ENCODE measurements around the gene SVOP.
"Not testable (repeated sequence)": the region's sequence is repeated elsewhere in the genome, so short reads cannot be mapped to it uniquely, and the experiment has no call there.

The SVOP gene, protein sequence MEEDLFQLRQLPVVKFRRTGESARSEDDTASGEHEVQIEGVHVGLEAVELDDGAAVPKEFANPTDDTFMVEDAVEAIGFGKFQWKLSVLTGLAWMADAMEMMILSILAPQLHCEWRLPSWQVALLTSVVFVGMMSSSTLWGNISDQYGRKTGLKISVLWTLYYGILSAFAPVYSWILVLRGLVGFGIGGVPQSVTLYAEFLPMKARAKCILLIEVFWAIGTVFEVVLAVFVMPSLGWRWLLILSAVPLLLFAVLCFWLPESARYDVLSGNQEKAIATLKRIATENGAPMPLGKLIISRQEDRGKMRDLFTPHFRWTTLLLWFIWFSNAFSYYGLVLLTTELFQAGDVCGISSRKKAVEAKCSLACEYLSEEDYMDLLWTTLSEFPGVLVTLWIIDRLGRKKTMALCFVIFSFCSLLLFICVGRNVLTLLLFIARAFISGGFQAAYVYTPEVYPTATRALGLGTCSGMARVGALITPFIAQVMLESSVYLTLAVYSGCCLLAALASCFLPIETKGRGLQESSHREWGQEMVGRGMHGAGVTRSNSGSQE

GRCh38 chr12:109020796-109021380, at the start of gene SVOP:
SVOP (minus strand) TSS chr12:109021068; CDS start chr12:109020868, 200 bp downstream.
- H3K27ac ChIP-seq, result no peak within 1 kb of the TSS
- H3K4me3 ChIP-seq, result no peak within 1 kb of the TSS

DNA sequence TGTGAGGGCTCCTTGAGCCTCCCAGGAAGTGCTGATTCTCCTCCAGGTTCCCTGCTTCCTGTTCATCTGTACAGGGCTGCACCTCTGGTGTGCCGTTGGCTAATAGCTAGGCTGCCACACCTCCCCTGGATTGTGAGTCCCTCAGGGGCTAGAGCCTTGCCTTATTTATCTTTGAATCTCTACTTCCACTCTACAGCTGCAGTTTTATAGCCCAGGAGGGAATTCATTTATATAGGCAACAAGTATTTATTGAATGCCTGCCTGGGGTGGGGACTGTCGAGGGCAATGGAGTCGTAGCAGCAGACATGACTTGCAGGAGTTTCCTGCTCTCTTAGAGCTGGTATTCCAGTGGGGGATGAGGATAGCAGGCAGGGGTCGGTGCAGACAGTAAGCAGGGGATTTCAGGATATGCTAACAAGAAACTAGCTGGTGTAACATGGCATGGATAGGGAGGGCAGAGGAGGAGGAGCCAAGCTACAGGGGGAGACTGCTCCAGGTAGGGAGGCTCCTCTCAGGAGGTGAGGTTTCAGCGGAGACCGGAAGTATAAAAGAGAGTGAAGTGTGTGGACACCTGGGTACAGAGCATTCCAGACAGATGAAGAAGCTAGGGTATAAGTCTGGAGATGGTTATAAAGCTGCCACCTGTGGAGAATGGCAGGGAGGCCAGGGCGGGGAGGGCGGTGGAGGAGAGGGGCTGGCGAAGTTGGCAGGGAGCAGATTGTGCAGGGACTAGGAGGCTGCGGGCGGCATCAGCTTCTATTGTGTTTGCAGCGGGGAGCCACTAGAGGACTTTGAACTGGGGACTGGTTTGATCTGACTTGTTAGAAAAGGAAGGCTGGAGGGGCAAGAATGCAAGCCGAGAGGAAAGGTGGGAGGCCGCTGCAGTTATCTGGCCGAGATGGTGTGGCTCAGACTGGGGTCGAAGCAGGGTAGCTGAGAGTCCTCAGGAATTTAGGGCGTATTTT, 48.7 kb upstream of the SVOP start:
- H3K27ac ChIP-seq, result no peak overlapping the region
- H3K4me3 ChIP-seq, result no peak overlapping the region

DNA sequence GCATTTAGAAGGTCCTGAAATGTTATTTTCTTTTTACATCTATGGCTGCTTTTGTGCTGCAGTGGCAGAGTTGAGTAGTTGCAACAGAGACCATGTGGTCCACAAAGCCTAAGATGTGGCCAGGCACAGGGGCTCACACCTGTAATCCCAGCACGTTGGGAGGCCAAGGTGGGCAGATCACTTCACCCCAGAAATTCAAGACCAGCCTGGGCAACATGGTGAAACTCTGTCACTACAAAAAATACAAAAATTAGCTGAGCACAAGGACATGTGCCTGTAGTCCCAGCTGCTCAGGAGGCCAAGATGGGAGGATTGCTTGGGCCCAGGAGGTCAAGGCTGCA, 45.0 kb upstream of the SVOP start:
- no peak overlapping the region for H3K27ac ChIP-seq
- H3K4me3 ChIP-seq, result no peak overlapping the region

DNA sequence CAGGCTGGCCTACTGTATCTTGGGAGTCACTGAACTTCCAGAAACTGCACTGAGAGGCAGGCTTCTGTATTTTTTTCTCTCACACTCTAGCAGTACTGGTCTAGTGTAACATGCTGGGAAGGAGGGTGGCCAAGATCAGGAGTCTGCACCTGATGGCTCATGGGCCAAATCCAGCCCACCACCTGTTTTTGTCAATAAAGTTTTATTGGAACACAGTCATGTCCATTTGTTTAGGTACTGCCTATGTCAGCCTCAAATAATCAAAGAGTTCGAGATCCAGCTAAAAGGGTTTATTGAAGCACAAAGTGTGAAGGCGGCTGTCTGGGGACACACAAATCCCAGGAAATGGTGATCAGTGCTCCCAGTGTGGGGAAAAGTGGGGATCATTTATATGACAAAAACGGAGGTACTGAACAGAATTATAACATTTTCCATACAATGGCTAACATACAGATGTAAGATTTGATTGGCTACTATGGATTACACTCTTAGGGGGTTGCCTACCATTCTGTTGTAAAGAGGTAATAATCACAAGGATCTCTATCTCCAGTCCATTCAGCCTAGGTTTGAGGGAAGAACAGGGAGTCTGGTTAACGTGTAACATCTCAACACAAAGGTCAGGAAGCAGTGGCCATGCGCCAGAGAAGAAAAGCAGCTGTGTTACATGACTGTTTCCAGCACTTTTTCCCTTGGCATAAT, 44.4 kb upstream of the SVOP start:
- no peak overlapping the region for H3K27ac ChIP-seq
- no peak overlapping the region for H3K4me3 ChIP-seq

- no peak overlapping the region for H3K27ac ChIP-seq
- no peak overlapping the region for H3K4me3 ChIP-seq
These were observed 43.3 kb upstream of the SVOP start for GRCh38 chr12:109064143-109064542.

- Histone ChIP-seq H3K27ac (no peak overlapping the region), H3K4me3 (no peak overlapping the region)
These were observed 37.9 kb upstream of the SVOP start for GRCh38 chr12:109058773-109059172.

- H3K27ac ChIP-seq, result no peak overlapping the region
- no peak overlapping the region for H3K4me3 ChIP-seq
These were observed 36.5 kb upstream of the SVOP start for GRCh38 chr12:109057376-109057775.

GRCh38 chr12:109056891-109057290, 36.0 kb upstream of the SVOP start:
- no peak overlapping the region for H3K4me3 ChIP-seq
- H3K27ac ChIP-seq, result no peak overlapping the region

GRCh38 chr12:109054520-109054919, 33.7 kb upstream of the SVOP start:
- peak overlapping the region in 7 of 21 experiments; percentile 51 to 92 (median 88) for H3K27ac ChIP-seq
- no peak overlapping the region for H3K4me3 ChIP-seq

DNA sequence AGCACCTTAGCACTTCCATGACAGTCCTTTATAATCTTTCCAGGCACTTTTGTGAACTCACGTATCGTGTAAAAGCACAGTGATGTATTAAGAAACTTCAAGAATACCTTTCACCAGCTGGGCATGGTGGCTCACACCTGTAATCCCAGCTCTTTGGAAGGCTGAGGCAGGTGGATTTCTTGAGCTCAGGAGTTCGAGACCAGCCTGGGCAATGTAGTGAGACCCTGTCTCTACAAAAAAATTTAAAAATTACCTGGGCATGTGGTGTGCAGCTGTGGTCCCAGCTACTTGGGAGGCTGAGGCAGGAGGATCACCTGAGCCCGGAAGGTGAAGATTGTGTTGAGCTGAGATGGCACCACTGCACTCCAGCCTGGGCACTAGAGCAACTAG, 33.3 kb upstream of the SVOP start:
- Histone ChIP-seq H3K4me3 (peak overlapping the region in 3 of 7 experiments; percentile 86 to 94 (median 88)), H3K27ac (peak overlapping the region in 16 of 21 experiments; percentile 21 to 94 (median 88))

DNA sequence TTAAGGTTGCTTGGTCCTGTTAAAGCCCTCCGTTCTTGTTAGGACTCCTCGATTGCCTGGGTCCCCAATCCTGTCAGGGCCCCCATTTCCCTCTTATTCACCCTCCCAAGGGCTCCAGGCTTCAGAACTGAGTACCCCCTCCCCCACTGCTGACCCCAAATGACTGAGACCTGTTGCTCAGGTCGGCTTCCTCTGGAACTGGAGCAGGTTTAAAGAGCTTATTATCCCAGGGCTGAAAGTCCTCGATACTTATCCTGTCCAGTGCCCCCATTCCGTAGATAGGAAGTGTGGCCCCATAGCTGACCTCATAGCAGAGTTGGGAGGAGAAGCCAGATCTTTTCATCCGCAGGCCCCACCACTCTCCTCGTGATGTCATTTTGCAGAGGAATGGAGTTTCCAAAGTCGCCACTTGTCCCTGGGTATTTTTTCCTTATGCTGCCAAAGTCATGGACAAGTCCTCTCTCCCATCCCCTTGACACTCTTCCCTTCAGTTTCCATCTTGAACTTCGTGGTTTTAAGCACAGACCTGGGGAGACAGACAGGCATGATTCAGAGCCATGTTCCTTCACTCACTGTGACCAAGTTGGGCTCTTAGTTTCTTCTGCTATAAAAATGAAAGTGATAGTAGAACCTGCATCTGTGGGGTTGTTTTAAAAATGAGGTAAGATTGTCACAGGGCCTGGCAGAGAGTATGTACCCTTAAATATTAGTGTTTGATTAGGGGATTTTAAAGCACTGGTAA, 32.7 kb upstream of the SVOP start:
- Histone ChIP-seq H3K4me3 (peak overlapping the region; percentile 79 to 100 (median 86)), H3K27ac (peak overlapping the region in 19 of 21 experiments; percentile 47 to 94 (median 89))

- peak within 1 kb of the TSS; percentile 16 to 94 (median 89) for H3K27ac ChIP-seq
- peak within 1 kb of the TSS; percentile 79 to 100 (median 86) for H3K4me3 ChIP-seq
These were observed 31.8 kb upstream of the SVOP start, which contains the start of gene USP30 for GRCh38 chr12:109052414-109053323. USP30 (plus strand) TSS chr12:109052576; CDS start chr12:109052679, 103 bp downstream.

DNA sequence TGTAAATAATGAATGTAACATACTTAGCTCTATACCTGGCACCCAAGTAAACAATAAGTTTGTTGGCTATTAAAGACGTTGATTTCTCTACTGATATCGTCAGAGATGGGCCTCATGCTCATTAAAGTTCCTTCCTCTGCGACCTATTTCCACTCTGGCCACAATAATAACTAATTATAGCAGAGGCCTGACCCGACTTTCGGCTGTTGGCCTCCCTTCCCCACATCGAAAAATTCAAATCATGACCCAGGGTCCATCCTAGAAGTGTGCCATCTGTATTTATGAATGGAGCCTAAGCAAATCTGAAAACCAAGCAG, 31.2 kb upstream of the SVOP start:
- H3K27ac ChIP-seq, result peak overlapping the region in 18 of 21 experiments; percentile 81 to 94 (median 89)
- H3K4me3 ChIP-seq, result peak overlapping the region; percentile 79 to 100 (median 86)

- H3K27ac ChIP-seq, H3K4me3 ChIP-seq: not testable (repeated sequence)
These were observed 28.9 kb upstream of the SVOP start for GRCh38 chr12:109049794-109050193.

DNA sequence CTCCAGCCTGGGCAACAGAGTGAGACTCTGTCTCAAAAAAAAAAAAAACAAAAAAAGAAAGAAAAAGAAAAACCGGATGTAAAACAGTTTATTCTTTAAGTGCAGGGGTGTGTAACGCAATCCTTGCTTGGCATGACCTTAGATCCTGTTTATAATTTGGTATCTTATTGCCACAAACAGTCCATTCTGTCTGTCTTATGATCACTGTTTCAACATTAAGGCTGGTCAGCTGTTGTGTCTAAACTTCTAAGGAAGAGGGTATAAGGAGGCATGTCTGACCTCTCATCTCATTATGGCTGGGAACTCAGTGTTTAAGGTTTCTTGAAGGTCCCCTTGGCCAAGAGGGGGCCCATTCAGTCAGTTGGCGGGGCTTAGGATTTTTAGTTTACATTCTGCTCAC, 27.8 kb upstream of the SVOP start:
- not testable (repeated sequence) for H3K4me3 ChIP-seq, H3K27ac ChIP-seq

- Histone ChIP-seq H3K27ac (no peak overlapping the region), H3K4me3 (no peak overlapping the region)
These were observed 26.4 kb upstream of the SVOP start for GRCh38 chr12:109047081-109047805.

- no peak overlapping the region for H3K27ac ChIP-seq
These were observed 23.4 kb upstream of the SVOP start for GRCh38 chr12:109044241-109044640.

More at GRCh38 chr12:109044241-109044640, 23.4 kb upstream of the SVOP start:
- no peak overlapping the region for H3K4me3 ChIP-seq

Data from skin epidermis (tissue), 12 donors.